ENCODE measurements around the gene CDKN2B.

CDKN2B gene

GRCh38 chr9:21994556-21995005, 14.5 kb downstream of the CDKN2B start, which contains the start of gene CDKN2B-AS1:
Gene CDKN2B-AS1, plus strand, starts transcription at chr9:21994791.
- DNase-seq: peak in 17 of 51 donors; percentile 1 to 54 (median 22)

- DNase-seq: peak in 5 of 51 donors; percentile 25 to 41 (median 39)
Measured at GRCh38 chr9:21993893-21994555, 15.1 kb downstream of the CDKN2B start, which contains the start of gene CDKN2A. Gene CDKN2A, minus strand, starts transcription at chr9:21994392.

GRCh38 chr9:21993007-21993406, 16.1 kb downstream of the CDKN2B start:
- no peak for DNase-seq

- no peak for DNase-seq
Measured at GRCh38 chr9:21991072-21991959, 17.8 kb downstream of the CDKN2B start.

GRCh38 chr9:21989440-21990189, 19.5 kb downstream of the CDKN2B start:
- no peak for DNase-seq

GRCh38 chr9:21988056-21988990, 20.8 kb downstream of the CDKN2B start:
- no peak for DNase-seq

- DNase-seq: no peak
Measured at GRCh38 chr9:21985964-21986667, 23.0 kb downstream of the CDKN2B start.

- DNase-seq: no peak
Measured at GRCh38 chr9:21984101-21984500, 25.0 kb downstream of the CDKN2B start.

GRCh38 chr9:21983561-21983935, 25.6 kb downstream of the CDKN2B start:
- DNase-seq: no peak

GRCh38 chr9:21982861-21983560, 26.1 kb downstream of the CDKN2B start:
- no peak for DNase-seq

- DNase-seq: no peak
Measured at GRCh38 chr9:21982391-21982790, 26.7 kb downstream of the CDKN2B start.

GRCh38 chr9:21976334-21976875, 32.7 kb downstream of the CDKN2B start:
- no peak for DNase-seq

- no peak for DNase-seq
Measured at GRCh38 chr9:21974722-21975409, 34.2 kb downstream of the CDKN2B start.

- DNase-seq: no peak
Measured at GRCh38 chr9:21974343-21974721, 34.8 kb downstream of the CDKN2B start.

GRCh38 chr9:21972361-21972760, 36.7 kb downstream of the CDKN2B start:
- DNase-seq: no peak

GRCh38 chr9:21970800-21971640, 38.1 kb downstream of the CDKN2B start:
- no peak for DNase-seq
